ENCODE measurements around the gene CATSPER3. TPM values are rescaled to one million over a fixed set of nuclear protein-coding genes. Genes with fewer than 3 reads are reported as not detected.

The CATSPER3 gene
- total RNA-seq, 4 donors from 2014 or later = 0.22 to 1.9 (median 0.70) TPM

- TF ChIP-seq POLR2A (IDR thresholded peaks at IDR 0.05) (no peak), CTCF (IDR thresholded peaks at IDR 0.05 in 4 of 5, conservative IDR thresholded peaks at IDR 0.05 in 1 of 5) (no peak)
- in situ Hi-C loops (cut with MboI; ENCODE audit: low sequenced_read_pairs in 4 of 4) (no loop called here), intact Hi-C loops (cut with DNase I; ENCODE audit: low total_unique reads) (no loop called here)
- Histone ChIP-seq H3K4me1 (peaks cover 13 to 17% of the 10 kb centered on the region in 2 donors), H3K4me3 (no peak overlapping the region), H3K36me3 (no peaks in the 10 kb centered on the region), H3K27ac (no peak overlapping the region), H3K9me3 (no peaks in the 10 kb centered on the region), H3K27me3 (peaks cover 56% of the 10 kb centered on the region in 3 donors)
- DNase-seq = no peak
- ATAC-seq = no peak
These were observed 60.2 kb downstream of the CATSPER3 start for GRCh38 chr5:135027697-135028615.

- no peak overlapping the region for H3K27ac ChIP-seq
- H3K4me3 ChIP-seq = no peak overlapping the region
- peaks cover 61 to 62% (median 61%) of the 10 kb centered on the region in 3 donors for H3K27me3 ChIP-seq
- no peaks in the 10 kb centered on the region for H3K36me3 ChIP-seq
- ATAC-seq = no peak
- H3K4me1 ChIP-seq = peaks cover 15 to 25% of the 10 kb centered on the region in 2 donors
- TF ChIP-seq POLR2A (IDR thresholded peaks at IDR 0.05) (no peak), CTCF (IDR thresholded peaks at IDR 0.05 in 4 of 5, conservative IDR thresholded peaks at IDR 0.05 in 1 of 5) (no peak)
- DNase-seq = no peak
- H3K9me3 ChIP-seq = no peaks in the 10 kb centered on the region
- intact Hi-C loops (cut with DNase I; ENCODE audit: low total_unique reads) = no loop called here
- in situ Hi-C loops (cut with MboI; ENCODE audit: low sequenced_read_pairs in 4 of 4) = no loop called here
These were observed 61.2 kb downstream of the CATSPER3 start for GRCh38 chr5:135028791-135029476.

GRCh38 chr5:135029477-135030122 lies 61.9 kb downstream of the CATSPER3 start:
- H3K27ac ChIP-seq = no peak overlapping the region
- peaks cover 63 to 66% (median 63%) of the 10 kb centered on the region in 3 donors for H3K27me3 ChIP-seq
- H3K4me3 ChIP-seq = no peak overlapping the region
- H3K9me3 ChIP-seq = no peaks in the 10 kb centered on the region
- no peaks in the 10 kb centered on the region for H3K36me3 ChIP-seq
- no peak for ATAC-seq
- DNase-seq = no peak
- H3K4me1 ChIP-seq = peaks cover 18 to 25% of the 10 kb centered on the region in 2 donors
- in situ Hi-C loops (cut with MboI; ENCODE audit: low sequenced_read_pairs in 4 of 4) = no loop called here
- TF ChIP-seq POLR2A (IDR thresholded peaks at IDR 0.05) = no peak
- no peak for TF ChIP-seq CTCF (IDR thresholded peaks at IDR 0.05 in 4 of 5, conservative IDR thresholded peaks at IDR 0.05 in 1 of 5)
- intact Hi-C loops (cut with DNase I; ENCODE audit: low total_unique reads) = loop anchor here (5.0 to 10.0 kb wide), 2 partner anchors 163 to 305 kb away; no protein-coding TSS in a partner anchor

GRCh38 chr5:135030123-135030955 lies 62.6 kb downstream of the CATSPER3 start:
- in situ Hi-C loops (cut with MboI; ENCODE audit: low sequenced_read_pairs in 4 of 4) = no loop called here
- no peak for ATAC-seq
- H3K27me3 ChIP-seq = peaks cover 65 to 73% (median 69%) of the 10 kb centered on the region in 3 donors

More at GRCh38 chr5:135030123-135030955, 62.6 kb downstream of the CATSPER3 start:
- peak overlapping the region in 3 of 4 donors; percentile 7 to 43 (median 31) for H3K4me3 ChIP-seq
- H3K9me3 ChIP-seq = no peaks in the 10 kb centered on the region
- H3K36me3 ChIP-seq = no peaks in the 10 kb centered on the region
- H3K4me1 ChIP-seq = peaks cover 21 to 25% of the 10 kb centered on the region in 2 donors
- intact Hi-C loops (cut with DNase I; ENCODE audit: low total_unique reads) = loop anchor here (5.0 to 10.0 kb wide), 2 partner anchors 162 to 304 kb away; no protein-coding TSS in a partner anchor
- DNase-seq = no peak
- no peak for TF ChIP-seq CTCF (IDR thresholded peaks at IDR 0.05 in 4 of 5, conservative IDR thresholded peaks at IDR 0.05 in 1 of 5)
- TF ChIP-seq POLR2A (IDR thresholded peaks at IDR 0.05) = no peak
- no peak overlapping the region for H3K27ac ChIP-seq

Data from gastrocnemius medialis (tissue), 4 donors.